H9 (cell line): ENCODE data around the gene C19orf85. TPM values are rescaled to one million over a fixed set of nuclear protein-coding genes. Genes with fewer than 3 reads are reported as not detected.

ENCODE experiments used
- DNase-seq: peaks from one replicate; pipeline ENCODE4 v3.0.0-alpha.2; 2017
- H2AFZ ChIP-seq: one replicate; pipeline ENCODE4 v1.6.1; 2013; ENCODE audit warnings: mild to moderate bottlenecking, low read length, control low read depth, moderate library complexity
- H2AK5ac ChIP-seq: 2 replicates; pipeline ENCODE4 v1.6.1; 2013; ENCODE audit warnings: low read length, control low read depth, mixed read lengths; ENCODE audit not compliant: insufficient read length
- H2BK120ac ChIP-seq: one replicate; pipeline ENCODE4 v1.6.1; 2013; ENCODE audit warnings: low read depth, mild to moderate bottlenecking, low read length, control low read depth, inconsistent platforms; ENCODE audit not compliant: poor library complexity, severe bottlenecking
- H2BK12ac ChIP-seq: 2 replicates; pipeline ENCODE4 v1.6.1; 2013; ENCODE audit warnings: low read length, control low read depth, mixed read lengths, low read depth; ENCODE audit not compliant: insufficient read length
- H2BK15ac ChIP-seq: 2 replicates; pipeline ENCODE4 v1.6.1; 2013; ENCODE audit warnings: low read depth, low read length, control low read depth
- H2BK20ac ChIP-seq: one replicate; pipeline ENCODE4 v1.6.1; 2013; ENCODE audit warnings: low read depth, mild to moderate bottlenecking, low read length, control low read depth, inconsistent platforms; ENCODE audit not compliant: poor library complexity, severe bottlenecking
- H2BK5ac ChIP-seq: 2 replicates; pipeline ENCODE4 v1.6.1; 2013; ENCODE audit warnings: low read length, control low read depth, mixed read lengths; ENCODE audit not compliant: insufficient read length
- H3K14ac ChIP-seq: 2 replicates; pipeline ENCODE4 v1.6.1; 2013; ENCODE audit warnings: low read length, control low read depth; ENCODE audit not compliant: insufficient read depth
- H3K18ac ChIP-seq: 2 replicates; pipeline ENCODE4 v1.6.1; 2013; ENCODE audit warnings: low read depth, mild to moderate bottlenecking, mixed read lengths, low read length, control low read depth; ENCODE audit not compliant: insufficient read length
- H3K23ac ChIP-seq: 2 replicates; pipeline ENCODE4 v1.6.1; 2013; ENCODE audit warnings: low read length, control low read depth, mixed read lengths, low read depth; ENCODE audit not compliant: insufficient read length
- H3K23me2 ChIP-seq: 2 replicates; pipeline ENCODE4 v1.6.1; 2013; ENCODE audit warnings: low read depth, mild to moderate bottlenecking, mixed read lengths, low read length, control low read depth; ENCODE audit not compliant: insufficient read length, poor library complexity, severe bottlenecking
- H3K27ac ChIP-seq: 2 replicates; pipeline ENCODE4 v1.5.1; 2013; ENCODE audit warnings: low read length, control low read depth, mixed read lengths, low read depth; ENCODE audit not compliant: insufficient read length
- H3K27me3 ChIP-seq: 2 replicates; pipeline ENCODE4 v1.6.1; 2013; ENCODE audit warnings: low read length, control low read depth, inconsistent platforms; ENCODE audit not compliant: insufficient read depth
- H3K4ac ChIP-seq: 2 replicates; pipeline ENCODE4 v1.6.1; 2013; ENCODE audit warnings: low read depth, mild to moderate bottlenecking, control low read depth, inconsistent platforms, low read length, moderate library complexity
- H3K4me1 ChIP-seq: 2 replicates; pipeline ENCODE4 v1.6.1; 2013; ENCODE audit warnings: low read length, control low read depth, inconsistent platforms; ENCODE audit not compliant: insufficient read depth
- H3K4me2 ChIP-seq: 2 replicates; pipeline ENCODE4 v1.6.1; 2013; ENCODE audit warnings: low read length, control low read depth, mixed read lengths; ENCODE audit not compliant: insufficient read length, insufficient read depth
- H3K56ac ChIP-seq: 2 replicates; pipeline ENCODE4 v1.6.1; 2013; ENCODE audit warnings: low read depth, mild to moderate bottlenecking, mixed read lengths, low read length, control low read depth; ENCODE audit not compliant: insufficient read length
- H3K79me1 ChIP-seq: 2 replicates; pipeline ENCODE4 v1.6.1; 2013; ENCODE audit warnings: low read depth, mild to moderate bottlenecking, moderate library complexity, low read length, control low read depth, inconsistent platforms; ENCODE audit not compliant: insufficient read depth, poor library complexity, severe bottlenecking
- H3K79me2 ChIP-seq: 2 replicates; pipeline ENCODE4 v1.6.1; 2013; ENCODE audit warnings: low read length, control low read depth, inconsistent platforms; ENCODE audit not compliant: insufficient read depth
- H3K9ac ChIP-seq: 2 replicates; pipeline ENCODE4 v1.6.1; 2013; ENCODE audit warnings: low read length, control low read depth, mixed read lengths; ENCODE audit not compliant: insufficient read length; ENCODE audit errors: extremely low read depth
- H3K9me3 ChIP-seq: one replicate; pipeline ENCODE4 v1.6.1; 2013; ENCODE audit warnings: low read depth, low read length, inconsistent platforms; ENCODE audit not compliant: control insufficient read depth
- H3T11ph ChIP-seq: one replicate; pipeline ENCODE4 v1.6.1; 2013; ENCODE audit warnings: mild to moderate bottlenecking, low read length, control low read depth, inconsistent platforms
- H4K20me1 ChIP-seq: one replicate; pipeline ENCODE4 v1.6.1; 2013; ENCODE audit not compliant: control insufficient read depth, insufficient read length, insufficient read depth
- H4K5ac ChIP-seq: 2 replicates; pipeline ENCODE4 v1.6.1; 2013; ENCODE audit warnings: low read depth, mild to moderate bottlenecking, mixed read lengths, low read length, control low read depth; ENCODE audit not compliant: insufficient read length
- H4K8ac ChIP-seq: replicated peaks from 2 replicates; pipeline ENCODE4 v1.6.1; 2013; ENCODE audit warnings: low read length, control low read depth, mixed read lengths, low read depth; ENCODE audit not compliant: insufficient read length
- H4K91ac ChIP-seq: 2 replicates; pipeline ENCODE4 v1.6.1; 2013; ENCODE audit warnings: low read depth, mild to moderate bottlenecking, moderate library complexity, mixed read lengths, low read length, control low read depth; ENCODE audit not compliant: insufficient read length
- H3K27ac Mint-ChIP-seq, 3 experiments: 2 replicates in 2 of 3; 3 replicates in 1 of 3; pipeline ENCODE4 v1.8.0; 2020 to 2021; ENCODE audit warnings: mixed read lengths in 3 of 3, mild to moderate bottlenecking in 1 of 3, moderate library complexity in 1 of 3
- H3K27me3 Mint-ChIP-seq: 2 replicates; pipeline ENCODE4 v1.8.0; 2021; ENCODE audit warnings: low read depth, mild to moderate bottlenecking, moderate library complexity, mixed read lengths
- H3K36me3 Mint-ChIP-seq, 3 experiments: 2 replicates in 2 of 3; 3 replicates in 1 of 3; pipeline ENCODE4 v1.8.0; 2020 to 2021; ENCODE audit warnings: low read depth in 3 of 3, mixed read lengths in 3 of 3; ENCODE audit not compliant: insufficient read depth in 1 of 3
- H3K4me1 Mint-ChIP-seq, 2 experiments: 2 replicates each; pipeline ENCODE4 v1.8.0; 2020; ENCODE audit warnings: mixed read lengths in 2 of 2
- H3K4me3 Mint-ChIP-seq, 2 experiments: 2 replicates in 1 of 2; 3 replicates in 1 of 2; pipeline ENCODE4 v1.8.0; 2020 to 2021; ENCODE audit warnings: mild to moderate bottlenecking in 2 of 2, mixed read lengths in 2 of 2, moderate library complexity in 1 of 2
- H3K9me3 Mint-ChIP-seq, 2 experiments: 2 replicates in 1 of 2; 3 replicates in 1 of 2; pipeline ENCODE4 v1.8.0; 2020; ENCODE audit warnings: mild to moderate bottlenecking in 2 of 2, mixed read lengths in 2 of 2, moderate library complexity in 1 of 2
- CTCF ChIP-seq: fragments of 200-600 bp; sonication (generic); conservative IDR thresholded peaks from 3 replicates; pipeline ENCODE4 v1.8.0; 2021; ENCODE audit warnings: antibody characterized with exemption, mild to moderate bottlenecking
- WGBS: extraction: QIAGEN DNeasy Blood & Tissue Kit; methylation state at CpG from one replicate; pipeline ENCODE4 v1.1.7; 2013; ENCODE audit warnings: missing lambda C conversion rate, low lambda C conversion rate, mixed read lengths; ENCODE audit not compliant: insufficient read length; ENCODE audit errors: extremely low coverage; 5-methylcytosine and 5-hydroxymethylcytosine counted together
- total RNA-seq: library from RNA; stranded (reverse); gene quantifications from 2 replicates; pipeline ENCODE4 v1.2.1, GENCODE V29; 2021

The C19orf85 gene
- total RNA-seq, 1 experiment from 2014 or later = 1.2 TPM

GRCh38 chr19:55493052-55493644, 28.6 kb upstream of the C19orf85 start:
- no peak overlapping the region for H3K56ac ChIP-seq
- H2BK5ac ChIP-seq = no peak overlapping the region
- H2BK15ac ChIP-seq = no peak overlapping the region
- DNase-seq = no peak
- H4K8ac ChIP-seq = no peak overlapping the region
- Mint-ChIP-seq H3K27me3 (peaks cover 12% of the 10 kb centered on the region), H3K36me3 (no peaks in the 10 kb centered on the region; a peak in 1 of 7 replicates), H3K9me3 (no peaks in the 10 kb centered on the region), H3K4me1 (peaks cover 23 to 37% of the 10 kb centered on the region in 2 experiments), H3K27ac (no peak overlapping the region), H3K4me3 (no peak overlapping the region)
- H3K18ac ChIP-seq = no peak overlapping the region
- H3K79me2 ChIP-seq = no peaks in the 10 kb centered on the region
- H3K27ac ChIP-seq = no peak overlapping the region
- H3K4me2 ChIP-seq = no peak overlapping the region
- H2BK120ac ChIP-seq = no peak overlapping the region
- no peaks in the 10 kb centered on the region for H3K9me3 ChIP-seq
- no peak overlapping the region for H4K91ac ChIP-seq
- H2BK12ac ChIP-seq = no peak overlapping the region
- no peak overlapping the region for H3T11ph ChIP-seq
- H4K5ac ChIP-seq = no peak overlapping the region
- no peak overlapping the region for H3K9ac ChIP-seq
- no peak overlapping the region for H3K23ac ChIP-seq
- no peak for TF ChIP-seq CTCF
- H2BK20ac ChIP-seq = no peak overlapping the region
- H2AFZ ChIP-seq = no peak overlapping the region
- H2AK5ac ChIP-seq = no peak overlapping the region
- no peaks in the 10 kb centered on the region for H4K20me1 ChIP-seq
- WGBS = no CpG with 5 or more reads among the region's 18 CpGs
- H3K4me1 ChIP-seq = no peaks in the 10 kb centered on the region
- peaks cover 5% of the 10 kb centered on the region for H3K23me2 ChIP-seq
- H3K79me1 ChIP-seq = no peaks in the 10 kb centered on the region
- H3K27me3 ChIP-seq = no peaks in the 10 kb centered on the region
- H3K14ac ChIP-seq = no peak overlapping the region; the same call in 1 of the 2 replicates
- H3K4ac ChIP-seq = no peak overlapping the region
